Left forelimb (tissue), 1 donor: ENCODE results near the gene HOXC4.
"Not testable (repeated sequence)": the region's sequence is repeated elsewhere in the genome, so short reads cannot be mapped to it uniquely, and the experiment has no call there.

Experiments used
- DNase-seq: peaks from one replicate; pipeline ENCODE4 v3.0.0-alpha.2; 2018; ENCODE audit warnings: low spot score

Gene HOXC4

GRCh38 chr12:54092943-54093342 lies 39.3 kb downstream of the HOXC4 start:
- not testable (repeated sequence) for DNase-seq

GRCh38 chr12:54095928-54096327 lies 42.3 kb downstream of the HOXC4 start:
- not testable (repeated sequence) for DNase-seq

GRCh38 chr12:54098644-54099043 lies 45.0 kb downstream of the HOXC4 start:
- DNase-seq = not testable (repeated sequence)

- not testable (repeated sequence) for DNase-seq
These were observed 47.0 kb downstream of the HOXC4 start for GRCh38 chr12:54100588-54100987.

GRCh38 chr12:54102223-54102622 lies 48.6 kb downstream of the HOXC4 start:
- not testable (repeated sequence) for DNase-seq

GRCh38 chr12:54103827-54104226 lies 50.2 kb downstream of the HOXC4 start:
- not testable (repeated sequence) for DNase-seq
